H1 (cell line): ENCODE measurements around the gene CDK19. TPM values are rescaled to one million over a fixed set of nuclear protein-coding genes. Genes with fewer than 3 reads are reported as not detected.

Source experiments
- CTCF ChIA-PET: fragments of 300-600 bp; sonication (Branson Sonifier 250); formaldehyde crosslinking; loops from one replicate; lab custom pipeline; 2021; ENCODE audit not compliant: partially characterized antibody; lab: Charles Lee
- POLR2A ChIA-PET: fragments of 300-600 bp; sonication (Branson Sonifier 250); formaldehyde crosslinking; loops from one replicate; lab custom pipeline; 2021; ENCODE audit warnings: inconsistent platforms; ENCODE audit not compliant: partially characterized antibody; lab: Charles Lee
- DNase-seq, 2 experiments: peaks; one replicate each; pipeline versions ENCODE4 v3.0.0 to v3.0.0-alpha.2; 2010 to 2022; ENCODE audit warnings: low spot score in 2 of 2, low read depth in 1 of 2, mixed read lengths in 1 of 2
- FAIRE-seq: peaks from 2 replicates; lab custom pipeline; 2011; peaks lifted over from hg19 to GRCh38; lab: Jason Lieb, UNC
- H2AFZ ChIP-seq: 2 replicates; pipeline ENCODE4 v1.8.1; 2012; ENCODE audit warnings: low read length, inconsistent platforms
- H2AK5ac ChIP-seq: 2 replicates; pipeline ENCODE4 v1.6.1; 2013; ENCODE audit warnings: low read depth, low read length
- H2BK120ac ChIP-seq: replicated peaks from 2 replicates; pipeline ENCODE3; 2013; ENCODE audit warnings: low read depth, low read length, inconsistent platforms
- H2BK12ac ChIP-seq: 2 replicates; pipeline ENCODE4 v1.6.1; 2013; ENCODE audit warnings: low read depth, low read length
- H2BK15ac ChIP-seq: 2 replicates; pipeline ENCODE4 v1.6.1; 2013; ENCODE audit warnings: low read length
- H2BK20ac ChIP-seq: 2 replicates; pipeline ENCODE4 v1.6.1; 2013; ENCODE audit warnings: low read length
- H2BK5ac ChIP-seq: 2 replicates; pipeline ENCODE4 v1.6.1; 2013; ENCODE audit warnings: low read depth, low read length
- H3K14ac ChIP-seq: 2 replicates; pipeline ENCODE4 v1.6.1; 2013; ENCODE audit warnings: inconsistent platforms; ENCODE audit not compliant: insufficient read length
- H3K18ac ChIP-seq: 2 replicates; pipeline ENCODE4 v1.6.1; 2013; ENCODE audit warnings: low read length; ENCODE audit errors: extremely low read depth
- H3K23ac ChIP-seq: 2 replicates; pipeline ENCODE4 v1.6.1; 2013; ENCODE audit warnings: inconsistent platforms; ENCODE audit not compliant: insufficient read length
- H3K23me2 ChIP-seq: 2 replicates; pipeline ENCODE4 v1.6.1; 2013; ENCODE audit warnings: low read depth, low read length
- H3K27ac ChIP-seq: 2 replicates; pipeline ENCODE4 v1.6.1; 2011; ENCODE audit warnings: low read depth, low read length, inconsistent platforms
- H3K27me3 ChIP-seq, 4 experiments: replicated peaks in 1 of 4; 1 replicate in 1 of 4; 2 replicates in 3 of 4; pipeline versions ENCODE4 v1.6.1 to v1.8.1; 2011 to 2013; ENCODE audit warnings: low read length in 3 of 4, mild to moderate bottlenecking in 3 of 4, inconsistent platforms in 2 of 4, mixed read lengths in 2 of 4, moderate library complexity in 1 of 4; ENCODE audit not compliant: control insufficient read depth in 3 of 4, insufficient read depth in 3 of 4; ENCODE audit errors: extremely low read depth in 1 of 4
- H3K36me3 ChIP-seq, 4 experiments: 2 replicates each; pipeline versions ENCODE4 v1.6.1 to v1.8.1; 2011 to 2013; ENCODE audit warnings: mild to moderate bottlenecking in 4 of 4, low read length in 3 of 4, moderate library complexity in 2 of 4, control low read depth in 1 of 4, inconsistent platforms in 1 of 4; ENCODE audit not compliant: insufficient read depth in 4 of 4, control insufficient read depth in 2 of 4
- H3K4ac ChIP-seq: replicated peaks from 2 replicates; pipeline ENCODE3; 2013; ENCODE audit warnings: low read length, low read depth, mixed read lengths, inconsistent platforms; ENCODE audit not compliant: insufficient read length
- H3K4me1 ChIP-seq, 4 experiments: replicated peaks in 1 of 4; 1 replicate in 1 of 4; 2 replicates in 3 of 4; pipeline versions ENCODE4 v1.6.1 to v1.8.1; 2011 to 2013; ENCODE audit warnings: low read length in 3 of 4, inconsistent platforms in 2 of 4, mixed read lengths in 1 of 4; ENCODE audit not compliant: insufficient read depth in 4 of 4, control insufficient read depth in 3 of 4
- H3K4me2 ChIP-seq, 2 experiments: 2 replicates each; pipeline versions ENCODE4 v1.6.1 to v1.8.1; 2011 to 2013; ENCODE audit warnings: low read depth in 2 of 2, low read length in 2 of 2, control low read depth in 1 of 2, inconsistent platforms in 1 of 2, mild to moderate bottlenecking in 1 of 2; ENCODE audit not compliant: insufficient read depth in 1 of 2
- H3K4me3 ChIP-seq, 4 experiments: fragments of 200-600, 300-600 bp in 1 of 4; sonication (generic), shearing (Covaris generic), sonication (Bioruptor Twin) in 1 of 4; 2 replicates each; pipeline versions ENCODE4 v1.5.1 to v1.8.1; 2011 to 2016; ENCODE audit warnings: low read length in 4 of 4, low read depth in 3 of 4, control low read depth in 2 of 4, inconsistent platforms in 2 of 4, mild to moderate bottlenecking in 2 of 4, mixed read lengths in 1 of 4, moderate library complexity in 1 of 4; ENCODE audit not compliant: insufficient read depth in 2 of 4; ENCODE audit errors: extremely low read depth in 1 of 4
- H3K56ac ChIP-seq: replicated peaks from 2 replicates; pipeline ENCODE3; 2013; ENCODE audit warnings: low read depth, mild to moderate bottlenecking, mixed read lengths, low read length, inconsistent platforms; ENCODE audit not compliant: insufficient read length
- H3K79me1 ChIP-seq: 2 replicates; pipeline ENCODE4 v1.6.1; 2013; ENCODE audit warnings: low read depth, low read length, control low read depth
- H3K79me2 ChIP-seq, 2 experiments: 2 replicates each; pipeline versions ENCODE4 v1.6.1 to v1.8.1; 2012 to 2013; ENCODE audit warnings: low read length in 2 of 2, mild to moderate bottlenecking in 2 of 2, inconsistent platforms in 1 of 2; ENCODE audit not compliant: insufficient read depth in 2 of 2, control insufficient read depth in 1 of 2
- H3K9ac ChIP-seq, 4 experiments: replicated peaks in 1 of 4; 1 replicate in 1 of 4; 2 replicates in 3 of 4; pipeline versions ENCODE4 v1.6.1 to v1.8.1; 2011 to 2013; ENCODE audit warnings: low read depth in 3 of 4, low read length in 3 of 4, control low read depth in 2 of 4, mild to moderate bottlenecking in 2 of 4, moderate library complexity in 2 of 4, inconsistent platforms in 1 of 4; ENCODE audit errors: extremely low read depth in 1 of 4
- H3K9me3 ChIP-seq, 2 experiments: 2 replicates each; pipeline versions ENCODE4 v1.6.1 to v1.8.1; 2012 to 2013; ENCODE audit warnings: mild to moderate bottlenecking in 2 of 2, moderate library complexity in 2 of 2, control low read depth in 1 of 2, inconsistent platforms in 1 of 2, low read depth in 1 of 2, low read length in 1 of 2, mixed read lengths in 1 of 2; ENCODE audit not compliant: insufficient read depth in 2 of 2
- H4K20me1 ChIP-seq, 2 experiments: replicated peaks in 1 of 2; 2 replicates each; pipeline versions ENCODE3 to v1.8.1; 2011 to 2013; ENCODE audit warnings: inconsistent platforms in 2 of 2, low read length in 2 of 2, mild to moderate bottlenecking in 1 of 2; ENCODE audit not compliant: insufficient read depth in 2 of 2, control insufficient read depth in 1 of 2
- H4K5ac ChIP-seq: 2 replicates; pipeline ENCODE4 v1.6.1; 2013; ENCODE audit warnings: low read length, low read depth, mixed read lengths, inconsistent platforms; ENCODE audit not compliant: insufficient read length
- H4K8ac ChIP-seq: 2 replicates; pipeline ENCODE4 v1.8.0; 2013; ENCODE audit warnings: mild to moderate bottlenecking, moderate library complexity, low read length, inconsistent platforms; ENCODE audit not compliant: insufficient read depth; ENCODE audit errors: extremely low read depth
- H4K91ac ChIP-seq: replicated peaks from 2 replicates; pipeline ENCODE3; 2013; ENCODE audit warnings: low read length, mixed read lengths, inconsistent platforms; ENCODE audit not compliant: insufficient read length
- CHD2 ChIP-seq: IDR thresholded peaks from 2 replicates; pipeline ENCODE4 v1.6.1; 2012; ENCODE audit warnings: low read length, improper control_type of control experiment
- GABPA ChIP-seq: IDR thresholded peaks from 2 replicates; pipeline ENCODE4 v1.6.1; 2011; ENCODE audit warnings: mild to moderate bottlenecking, low read length, moderate library complexity, borderline replicate concordance; ENCODE audit not compliant: insufficient read depth
- HDAC6 ChIP-seq: IDR thresholded peaks from one replicate; pipeline ENCODE4 v1.7.1; 2012; ENCODE audit warnings: low read depth, mild to moderate bottlenecking, inconsistent platforms, low read length, moderate library complexity
- KDM4A ChIP-seq: IDR thresholded peaks from one replicate; pipeline ENCODE4 v1.7.1; 2012; ENCODE audit warnings: low read depth, mild to moderate bottlenecking, moderate library complexity, low read length, inconsistent platforms; ENCODE audit not compliant: severe bottlenecking
- TBP ChIP-seq: IDR thresholded peaks from 2 replicates; pipeline ENCODE4 v1.6.1; 2011; ENCODE audit warnings: low read depth, low read length, improper control_type of control experiment
- WGBS, 2 experiments: shearing (Covaris generic) in 1 of 2; methylation state at CpG; one replicate each; pipeline versions ENCODE4 v1.1.6 to v1.1.7; 2013 to 2015; ENCODE audit warnings: low lambda C conversion rate in 2 of 2, mixed read lengths in 2 of 2, inconsistent platforms in 1 of 2, low coverage in 1 of 2, missing lambda C conversion rate in 1 of 2; ENCODE audit not compliant: insufficient replicate concordance in 2 of 2, insufficient coverage in 1 of 2, insufficient read length in 1 of 2; ENCODE audit errors: extremely low coverage in 1 of 2, missing lambda C conversion rate in 1 of 2; 5-methylcytosine and 5-hydroxymethylcytosine counted together
- polyA plus RNA-seq, 7 experiments: library from polyadenylated mRNA; depleted of rRNA in 3 of 7; stranded (reverse) in 5 of 7; unstranded in 2 of 7; fragments of >200 nt in 5 of 7; fragments of 200-250 nt in 2 of 7; gene quantifications; 1 replicate in 5 of 7; 2 replicates in 1 of 7; 4 replicates in 1 of 7; pipeline versions ENCODE4 v1.2.1 to v1.2.3, GENCODE V29; 2011 to 2013; ENCODE audit warnings: missing spikeins in 2 of 7, mixed read lengths in 2 of 7
- total RNA-seq: library from RNA; stranded (reverse); fragmentation: NEBNext Ultra II Directional; extraction: Animal tissue kit (Norgen Biotek cat#: 25700); gene quantifications from 2 replicates; pipeline ENCODE4 v1.2.1, GENCODE V29; 2021

Gene CDK19
- total and polyA plus RNA-seq, 2 of the 8 experiments (the other 6 are each of a cell fraction or from before 2014, with no cell fraction given) = 4.9 to 12.6 TPM

- ChIA-PET POLR2A (interaction anchor here (1.0 kb wide), 1 partner anchor 9 kb away, joined by 3 read pairs; no protein-coding TSS in a partner anchor), CTCF (interaction anchor here (0.8 to 0.9 kb wide), 2 partner anchors 21 to 700 kb away, joined by 3 read pairs; no protein-coding TSS in a partner anchor)
- H3K27me3 ChIP-seq = no peaks in the 10 kb centered on the region
- H4K20me1 ChIP-seq = no peaks in the 10 kb centered on the region
- no peak overlapping the region for H4K91ac ChIP-seq
- no peak overlapping the region for H2AK5ac ChIP-seq
- H2BK5ac ChIP-seq = no peak overlapping the region
- H3K4me3 ChIP-seq = no peak overlapping the region
- no peak overlapping the region for H3K9ac ChIP-seq
- DNase-seq = no peak
- H2BK15ac ChIP-seq = no peak overlapping the region
- no peak overlapping the region for H4K8ac ChIP-seq
- H2AFZ ChIP-seq = no peak overlapping the region
- H3K9me3 ChIP-seq = no peaks in the 10 kb centered on the region
- no peaks in the 10 kb centered on the region for H3K23me2 ChIP-seq
- H3K14ac ChIP-seq = no peak overlapping the region
- H3K18ac ChIP-seq = no peak overlapping the region
- no peak overlapping the region for H3K56ac ChIP-seq
- no peak for FAIRE-seq
- no peak overlapping the region for H3K27ac ChIP-seq
- H3K79me2 ChIP-seq = no peaks in the 10 kb centered on the region
- no peak overlapping the region for H2BK20ac ChIP-seq
- no peak overlapping the region for H3K23ac ChIP-seq
- 91% methylated on average over 2 of the region's 2 CpGs; no CpG with 5 or more reads in 1 of the 2 experiments for WGBS, 2 experiments
- no peak overlapping the region for H3K4me2 ChIP-seq
- H3K4ac ChIP-seq = no peak overlapping the region
- no peaks in the 10 kb centered on the region for H3K79me1 ChIP-seq
- H3K4me1 ChIP-seq = peaks cover 0 to 3% (median 2%) of the 10 kb centered on the region in 4 experiments; a peak in 4 of 7 replicates
- no peak overlapping the region for H2BK12ac ChIP-seq
- H2BK120ac ChIP-seq = no peak overlapping the region
- H4K5ac ChIP-seq = no peak overlapping the region
- H3K36me3 ChIP-seq = no peaks in the 10 kb centered on the region; a peak in 1 of 8 replicates
- TF ChIP-seq CHD2 = no peak
- no peak for TF ChIP-seq HDAC6
- TF ChIP-seq TBP = no peak
- TF ChIP-seq GABPA = no peak
- no peak for TF ChIP-seq KDM4A
Measured at GRCh38 chr6:110661414-110661813, 153.9 kb downstream of the CDK19 start.
